A673 (cell line): ENCODE measurements around the gene TNKS1BP1. TPM values are rescaled to one million over a fixed set of nuclear protein-coding genes. Genes with fewer than 3 reads are reported as not detected.

Source experiments
- BruUV-seq: library from RNA; stranded (reverse); fragments of 400-500 nt; replicated peaks from 2 replicates; lab custom pipeline; 2021; lab: Mats Ljungman, UMichigan
- CTCF ChIA-PET: fragments of 300-600 bp; sonication (Branson Sonifier 250); formaldehyde crosslinking; loops from one replicate; lab custom pipeline; 2022; ENCODE audit warnings: antibody characterized with exemption; lab: Charles Lee
- POLR2A ChIA-PET: fragments of 300-600 bp; sonication (Branson Sonifier 250); formaldehyde crosslinking; loops from one replicate; lab custom pipeline; 2022; ENCODE audit warnings: antibody characterized with exemption; ENCODE audit not compliant: low non-redundant PET; lab: Charles Lee
- DNase-seq: peaks from one replicate; pipeline ENCODE4 v3.0.0-alpha.2; 2015; ENCODE audit warnings: low spot score
- H3K27ac ChIP-seq: fragments of 200-600 bp; sonication (generic); 2 replicates; pipeline ENCODE4 v1.5.1; 2016; ENCODE audit warnings: mixed run types, low read depth, mild to moderate bottlenecking, mixed read lengths, antibody characterized with exemption, low read length; ENCODE audit not compliant: poor library complexity, severe bottlenecking
- H3K27me3 ChIP-seq: fragments of 200-600 bp; sonication (generic); replicated peaks from 2 replicates; pipeline ENCODE4 v1.6.1; 2017; ENCODE audit warnings: mixed run types, low read depth, mild to moderate bottlenecking, mixed read lengths, antibody characterized with exemption, low read length; ENCODE audit not compliant: insufficient read depth, poor library complexity
- H3K36me3 ChIP-seq: fragments of 200-600 bp; sonication (generic); 2 replicates; pipeline ENCODE4 v1.6.1; 2016; ENCODE audit warnings: mixed run types, mild to moderate bottlenecking, mixed read lengths, antibody characterized with exemption, low read length; ENCODE audit not compliant: insufficient read depth, poor library complexity, severe bottlenecking
- H3K4me1 ChIP-seq: fragments of 200-600 bp; sonication (generic); 2 replicates; pipeline ENCODE4 v1.6.1; 2017; ENCODE audit warnings: mixed run types, mild to moderate bottlenecking, mixed read lengths, antibody characterized with exemption, low read length; ENCODE audit not compliant: insufficient read depth, poor library complexity, severe bottlenecking
- H3K4me3 ChIP-seq: fragments of 200-600 bp; sonication (generic); 2 replicates; pipeline ENCODE4 v1.5.1; 2016; ENCODE audit warnings: low read depth, mixed run types, mild to moderate bottlenecking, mixed read lengths, low read length; ENCODE audit not compliant: poor library complexity, severe bottlenecking
- H3K9me3 ChIP-seq: fragments of 200-600 bp; sonication (generic); 2 replicates; pipeline ENCODE4 v1.6.1; 2016; ENCODE audit warnings: mixed run types, low read depth, mild to moderate bottlenecking, mixed read lengths, antibody characterized with exemption, low read length; ENCODE audit not compliant: poor library complexity, severe bottlenecking
- CTCF ChIP-seq: fragments of 300-800, 200-600 bp; sonication (generic); conservative IDR thresholded peaks from 2 replicates; pipeline ENCODE4 v1.5.1; 2017; ENCODE audit warnings: low read depth, mild to moderate bottlenecking, antibody characterized with exemption, low read length, moderate library complexity, mixed read lengths
- EZH2 ChIP-seq: fragments of 200-600 bp; sonication (generic); IDR thresholded peaks from 2 replicates; pipeline ENCODE4 v1.6.1; 2017; ENCODE audit warnings: borderline replicate concordance, low read depth, mild to moderate bottlenecking, mixed read lengths, antibody characterized with exemption, low read length; ENCODE audit not compliant: poor library complexity, severe bottlenecking
- intact Hi-C: fragments of 100-400 bp; cut with micrococcal nuclease; formaldehyde crosslinking; loops from one replicate; pipeline ENCODE4 v1.10.0; 2022; ENCODE audit not compliant: unreplicated experiment
- total RNA-seq: library from RNA; stranded (reverse); gene quantifications from 2 replicates; pipeline ENCODE4 v1.2.3, GENCODE V29; 2021

The TNKS1BP1 gene
- total RNA-seq, 1 experiment from 2014 or later, result 80.4 TPM

DNA sequence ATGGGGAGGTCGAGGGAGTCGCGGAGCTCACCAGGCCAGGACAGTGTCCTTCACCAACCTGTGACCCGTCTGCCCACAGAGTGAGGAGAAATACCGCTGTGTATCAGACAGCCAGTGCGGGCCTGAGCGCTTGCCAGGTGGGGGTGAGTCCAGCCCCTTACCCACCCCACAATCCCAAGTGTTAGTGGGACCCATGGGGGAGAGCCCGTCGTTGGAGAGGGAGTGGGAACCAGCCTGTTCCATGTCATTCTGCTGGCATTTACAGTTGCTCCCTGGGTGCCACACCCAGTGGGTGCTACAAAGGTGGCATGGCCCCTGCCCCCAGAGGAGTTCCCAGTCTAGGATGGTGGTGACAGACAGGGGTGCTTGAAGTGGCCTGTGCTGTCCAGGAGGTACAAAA, 22.6 kb upstream of the TNKS1BP1 start:
- intact Hi-C loops, result loop anchor here (2.0 to 5.0 kb wide), 2 partner anchors 135 to 940 kb away; no protein-coding TSS in a partner anchor
- Histone ChIP-seq H3K9me3 (peaks cover 7% of the 10 kb centered on the region), H3K4me3 (no peak overlapping the region), H3K4me1 (no peaks in the 10 kb centered on the region), H3K36me3 (no peaks in the 10 kb centered on the region), H3K27ac (no peak overlapping the region), H3K27me3 (no peaks in the 10 kb centered on the region)
- CTCF ChIA-PET, result no interaction called here
- POLR2A ChIA-PET, result no interaction called here
- no peak for DNase-seq
- TF ChIP-seq CTCF (no peak), EZH2 (no peak)
- BruUV-seq, result no TSS peak

DNA sequence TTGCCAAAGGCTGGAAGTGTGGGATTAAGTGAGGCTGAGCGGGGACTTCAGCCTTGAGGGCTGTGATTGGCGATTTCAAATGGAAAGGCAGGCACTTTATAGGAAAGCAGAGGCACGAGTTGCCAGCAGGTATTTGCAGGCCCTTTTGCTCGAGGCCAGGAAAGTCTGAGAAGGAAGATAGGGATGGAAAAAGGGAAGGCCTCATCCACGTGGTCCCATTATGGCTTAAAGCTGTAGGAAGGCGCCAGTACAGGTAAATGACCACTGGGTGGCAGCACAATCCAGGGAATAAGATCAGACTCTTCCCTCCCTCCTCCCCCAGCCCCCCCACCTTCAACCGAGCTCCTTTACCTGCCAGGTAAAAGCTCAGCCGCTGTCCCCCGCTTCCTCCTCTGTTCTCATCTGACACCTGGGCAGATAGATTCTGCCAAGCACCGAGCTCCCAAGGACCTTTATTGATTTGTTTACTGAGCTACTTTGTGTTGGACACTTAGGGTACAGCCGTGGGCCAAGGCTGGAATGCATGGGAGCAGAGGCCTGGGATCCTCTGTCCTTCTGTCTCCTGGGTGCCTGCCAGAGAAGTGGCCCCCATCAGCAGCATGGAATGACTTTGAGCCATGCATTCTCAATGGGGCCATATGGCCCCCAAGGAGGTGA, 20.9 kb upstream of the TNKS1BP1 start:
- ChIA-PET POLR2A (interaction anchor here (0.5 kb wide), 1 partner anchor 20 kb away, joined by 4 read pairs; no protein-coding TSS in a partner anchor), CTCF (interaction anchor here (0.5 to 1.8 kb wide), 20 partner anchors 10 to 716 kb away, joined by 3 to 21 read pairs (median 4); partner anchors contain the start of genes RTN4RL2 and SSRP1)
- no peaks in the 10 kb centered on the region for H3K9me3 ChIP-seq
- H3K27me3 ChIP-seq, result no peaks in the 10 kb centered on the region
- intact Hi-C loops, result loop anchor here (1.0 to 5.0 kb wide), 5 partner anchors 137 to 1167 kb away; no protein-coding TSS in a partner anchor
- no TSS peak for BruUV-seq
- no peak overlapping the region for H3K4me3 ChIP-seq
- DNase-seq, result peak; percentile 82
- TF ChIP-seq EZH2 (no peak), CTCF (peak; percentile 84)
- no peaks in the 10 kb centered on the region for H3K4me1 ChIP-seq
- H3K36me3 ChIP-seq, result no peaks in the 10 kb centered on the region
- H3K27ac ChIP-seq, result no peak overlapping the region

GRCh38 chr11:57344826-57345225, 20.1 kb upstream of the TNKS1BP1 start:
- intact Hi-C loops, result loop anchor here (1.0 to 5.0 kb wide), 4 partner anchors 296 to 1168 kb away; no protein-coding TSS in a partner anchor

More at GRCh38 chr11:57344826-57345225, 20.1 kb upstream of the TNKS1BP1 start:
- no TSS peak for BruUV-seq
- Histone ChIP-seq H3K4me3 (no peak overlapping the region), H3K9me3 (no peaks in the 10 kb centered on the region), H3K36me3 (no peaks in the 10 kb centered on the region), H3K27ac (no peak overlapping the region), H3K4me1 (no peaks in the 10 kb centered on the region), H3K27me3 (no peaks in the 10 kb centered on the region)
- TF ChIP-seq CTCF (no peak), EZH2 (no peak)
- ChIA-PET POLR2A (no interaction called here), CTCF (no interaction called here)
- DNase-seq, result no peak
